Natural killer cell (primary cell): ENCODE data around the gene TRAPPC5. TPM values are rescaled to one million over a fixed set of nuclear protein-coding genes. Genes with fewer than 3 reads are reported as not detected.

Source experiments
- ATAC-seq, 3 donors: fragments of 150-1000 bp in 2 of 3; fragments of 200-7000 bp in 1 of 3; cut with Tn5 transposase; 1 replicate in 1 of 3; 2 replicates in 2 of 3; pipeline ENCODE4 v1.10.0; 2021; ENCODE audit warnings: mild to moderate bottlenecking in 2 of 3, moderate library complexity in 2 of 3
- DNase-seq, 2 donors: peaks; one replicate each; pipeline versions ENCODE4 v3.0.0 to v3.0.0-alpha.2; 2013 to 2021; ENCODE audit warnings: mixed read lengths in 1 of 2
- H3K27ac ChIP-seq: one replicate; pipeline ENCODE4 v1.5.1; 2013; ENCODE audit warnings: mild to moderate bottlenecking, low read length
- H3K27me3 ChIP-seq: one replicate; pipeline ENCODE4 v1.6.1; 2013; ENCODE audit warnings: low read length; ENCODE audit not compliant: control insufficient read depth, insufficient read depth
- H3K36me3 ChIP-seq: one replicate; pipeline ENCODE4 v1.6.1; 2013; ENCODE audit warnings: low read length; ENCODE audit not compliant: control insufficient read depth, insufficient read depth
- H3K4me1 ChIP-seq: one replicate; pipeline ENCODE4 v1.6.1; 2013; ENCODE audit warnings: low read length; ENCODE audit not compliant: control insufficient read depth, insufficient read depth
- H3K4me3 ChIP-seq: one replicate; pipeline ENCODE4 v1.5.1; 2013; ENCODE audit warnings: low read length
- H3K9me3 ChIP-seq: one replicate; pipeline ENCODE4 v1.6.1; 2013; ENCODE audit warnings: low read length; ENCODE audit not compliant: control insufficient read depth, insufficient read depth
- H3K27ac Mint-ChIP-seq, 2 donors: one replicate each; pipeline ENCODE4 v1.8.0; 2022; ENCODE audit warnings: mild to moderate bottlenecking in 2 of 2, mixed read lengths in 2 of 2, moderate library complexity in 1 of 2
- H3K27me3 Mint-ChIP-seq, 2 donors: one replicate each; pipeline ENCODE4 v1.8.0; 2022; ENCODE audit warnings: low read depth in 2 of 2, mixed read lengths in 2 of 2
- H3K36me3 Mint-ChIP-seq: one replicate; pipeline ENCODE4 v1.8.0; 2022; ENCODE audit warnings: mixed read lengths
- H3K4me1 Mint-ChIP-seq, 2 donors: one replicate each; pipeline ENCODE4 v1.8.0; 2022; ENCODE audit warnings: mixed read lengths in 2 of 2
- H3K4me3 Mint-ChIP-seq: one replicate; pipeline ENCODE4 v1.8.0; 2022; ENCODE audit warnings: mild to moderate bottlenecking, moderate library complexity, mixed read lengths
- H3K9me3 Mint-ChIP-seq, 2 donors: one replicate each; pipeline ENCODE4 v1.8.0; 2022; ENCODE audit warnings: mixed read lengths in 2 of 2
- CTCF ChIP-seq: fragments of 200-600 bp; IDR thresholded peaks from one replicate; pipeline ENCODE4 v1.8.0; 2022; ENCODE audit warnings: antibody characterized with exemption
- WGBS: methylation state at CpG from one replicate; pipeline ENCODE4 v1.1.7; 2013; ENCODE audit warnings: missing lambda C conversion rate; ENCODE audit not compliant: insufficient coverage; 5-methylcytosine and 5-hydroxymethylcytosine counted together
- intact Hi-C: fragments of 100-400 bp; cut with micrococcal nuclease; formaldehyde crosslinking; loops from one replicate; pipeline ENCODE4 v1.14.2; 2022
- total RNA-seq, 4 donors: library from RNA; stranded (reverse); fragments of 120-200 nt in 1 of 4; gene quantifications; one replicate each; pipeline versions ENCODE4 v1.2.3 to v1.2.4, GENCODE V29; 2013 to 2022

The TRAPPC5 gene
- total RNA-seq, 3 donors from 2014 or later (not counting 1 experiment from before 2014, with no cell fraction given) = 53.8 to 58.8 (median 54.2) TPM

- H3K27ac Mint-ChIP-seq = no peak overlapping the region
- no peak for ATAC-seq
- Histone ChIP-seq H3K4me3 (no peak overlapping the region), H3K27ac (no peak overlapping the region), H3K4me1 (peaks cover 17% of the 10 kb centered on the region), H3K27me3 (peaks cover 10% of the 10 kb centered on the region), H3K9me3 (no peaks in the 10 kb centered on the region), H3K36me3 (no peaks in the 10 kb centered on the region)
- WGBS = 76% methylated on average over 2 of the region's 2 CpGs
- no peak for TF ChIP-seq CTCF
- H3K4me1 Mint-ChIP-seq = no peaks in the 10 kb centered on the region
- H3K27me3 Mint-ChIP-seq = peaks cover 32% of the 10 kb centered on the region in 2 donors
- H3K36me3 Mint-ChIP-seq = no peaks in the 10 kb centered on the region
- intact Hi-C loops = no loop called here
- DNase-seq = no peak
- H3K9me3 Mint-ChIP-seq = no peaks in the 10 kb centered on the region
- no peak overlapping the region for H3K4me3 Mint-ChIP-seq
Measured at GRCh38 chr19:7725791-7726190, 45.2 kb downstream of the TRAPPC5 start.

- Histone ChIP-seq H3K36me3 (no peaks in the 10 kb centered on the region), H3K9me3 (no peaks in the 10 kb centered on the region), H3K27me3 (peaks cover 10% of the 10 kb centered on the region), H3K4me3 (no peak overlapping the region), H3K4me1 (peaks cover 17% of the 10 kb centered on the region), H3K27ac (no peak overlapping the region)
- intact Hi-C loops = no loop called here
- Mint-ChIP-seq H3K27me3 (peaks cover 35 to 38% of the 10 kb centered on the region in 2 donors), H3K36me3 (no peaks in the 10 kb centered on the region), H3K9me3 (no peaks in the 10 kb centered on the region), H3K4me1 (no peaks in the 10 kb centered on the region), H3K4me3 (no peak overlapping the region), H3K27ac (no peak overlapping the region)
- DNase-seq = peak in 1 of 2 donors; percentile 35
- WGBS = 28% methylated on average over 16 of the region's 16 CpGs
- no peak for TF ChIP-seq CTCF
- peak in 2 of 3 donors; percentile 17 to 25 for ATAC-seq
Measured at GRCh38 chr19:7729211-7729610, 48.6 kb downstream of the TRAPPC5 start.

GRCh38 chr19:7729831-7730285 lies 49.2 kb downstream of the TRAPPC5 start:
- H3K9me3 Mint-ChIP-seq = no peaks in the 10 kb centered on the region
- H3K4me3 Mint-ChIP-seq = no peak overlapping the region
- DNase-seq (no peak), ATAC-seq (no peak)
- Histone ChIP-seq H3K27ac (no peak overlapping the region), H3K36me3 (no peaks in the 10 kb centered on the region), H3K9me3 (no peaks in the 10 kb centered on the region), H3K27me3 (peaks cover 10% of the 10 kb centered on the region), H3K4me1 (peaks cover 17% of the 10 kb centered on the region), H3K4me3 (no peak overlapping the region)
- WGBS = 10% methylated on average over 34 of the region's 34 CpGs
- intact Hi-C loops = no loop called here
- no peak for TF ChIP-seq CTCF
- H3K4me1 Mint-ChIP-seq = no peaks in the 10 kb centered on the region
- H3K36me3 Mint-ChIP-seq = no peaks in the 10 kb centered on the region
- H3K27me3 Mint-ChIP-seq = peaks cover 41 to 44% of the 10 kb centered on the region in 2 donors
- no peak overlapping the region for H3K27ac Mint-ChIP-seq
